ENCODE results near the gene QKI. TPM values are rescaled to one million over a fixed set of nuclear protein-coding genes. Genes with fewer than 3 reads are reported as not detected.

Gene QKI
- total RNA-seq, 1 experiment from 2014 or later = 176 TPM

DNA sequence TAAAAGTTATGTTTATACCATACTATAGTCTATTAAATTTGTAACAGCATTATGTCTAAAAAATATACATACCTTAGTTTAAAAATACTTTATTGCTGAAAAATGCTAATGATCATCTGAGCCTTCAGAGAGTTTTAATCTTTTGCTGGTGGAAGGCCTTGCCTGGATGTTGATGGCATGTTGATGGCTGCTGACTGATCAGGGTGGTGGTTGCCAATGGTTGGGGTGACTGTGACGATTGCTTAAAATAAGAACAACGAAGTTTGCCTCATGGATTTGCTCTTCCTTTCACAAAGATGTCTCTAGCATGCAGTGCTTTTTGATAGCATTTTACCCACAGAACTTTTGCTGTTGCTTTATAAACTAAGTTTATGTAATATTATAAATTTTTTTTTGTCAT lies 68.6 kb downstream of the QKI start:
- no CpG with 5 or more reads among the region's 2 CpGs for WGBS (ENCODE audit: extremely low coverage, insufficient read length, low lambda C conversion rate)
- Histone ChIP-seq H3K4me1 (ENCODE audit: insufficient read depth, low read length) (no peaks in the 10 kb centered on the region; the same call in 1 of the 2 replicates), H3K4me2 (ENCODE audit: insufficient read depth, insufficient read length, low read length) (no peak overlapping the region), H3T11ph (ENCODE audit: low read length) (no peak overlapping the region), H4K20me1 (ENCODE audit: control insufficient read depth, insufficient read depth, insufficient read length) (no peaks in the 10 kb centered on the region), H3K4ac (ENCODE audit: low read depth, low read length) (no peak overlapping the region), H3K27ac (ENCODE audit: insufficient read length, low read depth, low read length) (no peak overlapping the region), H3K27me3 (ENCODE audit: insufficient read depth, low read length) (no peaks in the 10 kb centered on the region), H4K5ac (ENCODE audit: insufficient read length, low read depth, low read length) (no peak overlapping the region), H3K56ac (ENCODE audit: insufficient read length, low read depth, low read length) (no peak overlapping the region), H3K14ac (ENCODE audit: insufficient read depth, low read length) (no peak overlapping the region), H3K9me3 (ENCODE audit: control insufficient read depth, low read depth, low read length) (no peaks in the 10 kb centered on the region), H3K9ac (ENCODE audit: extremely low read depth, insufficient read length, low read length) (no peak overlapping the region), H2BK20ac (ENCODE audit: low read depth, low read length, poor library complexity, severe bottlenecking) (no peak overlapping the region), H2AK5ac (ENCODE audit: insufficient read length, low read length) (no peak overlapping the region), H2BK12ac (ENCODE audit: insufficient read length, low read depth, low read length) (no peak overlapping the region), H2AFZ (ENCODE audit: low read length) (no peak overlapping the region), H3K23me2 (ENCODE audit: insufficient read length, low read depth, low read length, poor library complexity, severe bottlenecking) (no peaks in the 10 kb centered on the region), H2BK15ac (ENCODE audit: low read depth, low read length) (no peak overlapping the region), H3K18ac (ENCODE audit: insufficient read length, low read depth, low read length) (no peak overlapping the region), H3K79me1 (ENCODE audit: insufficient read depth, low read depth, low read length, poor library complexity, severe bottlenecking) (peaks cover 3% of the 10 kb centered on the region), H2BK5ac (ENCODE audit: insufficient read length, low read length) (no peak overlapping the region), H2BK120ac (ENCODE audit: low read depth, low read length, poor library complexity, severe bottlenecking) (no peak overlapping the region), H4K8ac (replicated peaks; ENCODE audit: insufficient read length, low read depth, low read length) (no peak overlapping the region), H3K79me2 (ENCODE audit: insufficient read depth, low read length) (peaks cover 18% of the 10 kb centered on the region; the same call in 1 of the 2 replicates), H4K91ac (ENCODE audit: insufficient read length, low read depth, low read length) (no peak overlapping the region), H3K23ac (ENCODE audit: insufficient read length, low read depth, low read length) (no peak overlapping the region)
- Mint-ChIP-seq H3K9me3 (no peaks in the 10 kb centered on the region), H3K36me3 (ENCODE audit: insufficient read depth in 1 of 3, low read depth in 3 of 3) (peaks cover 1 to 33% (median 28%) of the 10 kb centered on the region in 3 experiments; a peak in 6 of 7 replicates), H3K4me1 (peaks cover 20% of the 10 kb centered on the region in 2 experiments), H3K4me3 (no peak overlapping the region), H3K27ac (no peak overlapping the region), H3K27me3 (ENCODE audit: low read depth) (no peaks in the 10 kb centered on the region)
- TF ChIP-seq, protein P1, sequence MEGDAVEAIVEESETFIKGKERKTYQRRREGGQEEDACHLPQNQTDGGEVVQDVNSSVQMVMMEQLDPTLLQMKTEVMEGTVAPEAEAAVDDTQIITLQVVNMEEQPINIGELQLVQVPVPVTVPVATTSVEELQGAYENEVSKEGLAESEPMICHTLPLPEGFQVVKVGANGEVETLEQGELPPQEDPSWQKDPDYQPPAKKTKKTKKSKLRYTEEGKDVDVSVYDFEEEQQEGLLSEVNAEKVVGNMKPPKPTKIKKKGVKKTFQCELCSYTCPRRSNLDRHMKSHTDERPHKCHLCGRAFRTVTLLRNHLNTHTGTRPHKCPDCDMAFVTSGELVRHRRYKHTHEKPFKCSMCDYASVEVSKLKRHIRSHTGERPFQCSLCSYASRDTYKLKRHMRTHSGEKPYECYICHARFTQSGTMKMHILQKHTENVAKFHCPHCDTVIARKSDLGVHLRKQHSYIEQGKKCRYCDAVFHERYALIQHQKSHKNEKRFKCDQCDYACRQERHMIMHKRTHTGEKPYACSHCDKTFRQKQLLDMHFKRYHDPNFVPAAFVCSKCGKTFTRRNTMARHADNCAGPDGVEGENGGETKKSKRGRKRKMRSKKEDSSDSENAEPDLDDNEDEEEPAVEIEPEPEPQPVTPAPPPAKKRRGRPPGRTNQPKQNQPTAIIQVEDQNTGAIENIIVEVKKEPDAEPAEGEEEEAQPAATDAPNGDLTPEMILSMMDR (conservative IDR thresholded peaks at IDR 0.05) = no peak
- no peak for DNase-seq
